Measurements from ENCODE around the gene CHD5. TPM values are rescaled to one million over a fixed set of nuclear protein-coding genes. Genes with fewer than 3 reads are reported as not detected.

The CHD5 gene
- polyA plus RNA-seq, 3 donors, result 0.07 TPM; not detected in 2

- no peak overlapping the region for H3K4me3 ChIP-seq (replicated peaks in 1 of 3; ENCODE audit: low read depth in 2 of 3, low read length in 3 of 3)
- Mint-ChIP-seq H3K27ac (no peak overlapping the region), H3K4me1 (peaks cover 24% of the 10 kb centered on the region), H3K4me3 (no peak overlapping the region), H3K9me3 (peaks cover 0 to 5% (median 0%) of the 10 kb centered on the region in 7 donors), H3K36me3 (no peaks in the 10 kb centered on the region), H3K27me3 (ENCODE audit: low read depth in 3 of 3) (peaks cover 4 to 14% (median 12%) of the 10 kb centered on the region in 3 donors)
- no peak for TF ChIP-seq CTCF (IDR thresholded peaks at IDR 0.05)
- intact Hi-C loops (cut with micrococcal nuclease), result loop anchor here in 1 of 2 donors (5.0 kb wide), 1 partner anchor 122 kb away; no protein-coding TSS in a partner anchor
- H3K4me1 ChIP-seq (ENCODE audit: control insufficient read depth in 1 of 2, insufficient read depth in 2 of 2, low read length in 2 of 2), result peaks cover 14 to 18% of the 10 kb centered on the region in 2 donors
- no peak overlapping the region for H2AFZ ChIP-seq (ENCODE audit: insufficient read depth, low read depth, low read length, poor library complexity, severe bottlenecking)
- no peaks in the 10 kb centered on the region for H4K20me1 ChIP-seq (ENCODE audit: insufficient read depth, low read length)
- H3K4me2 ChIP-seq (replicated peaks; ENCODE audit: extremely low read depth, low read length, poor library complexity, severe bottlenecking), result no peak overlapping the region
- H3K36me3 ChIP-seq (replicated peaks in 1 of 2; ENCODE audit: control insufficient read depth in 1 of 2, insufficient read depth in 2 of 2, low read length in 2 of 2), result no peaks in the 10 kb centered on the region
- DNase-seq, result no peak
- no peak overlapping the region for H3K27ac ChIP-seq (ENCODE audit: low read depth in 1 of 2, low read length in 2 of 2)
- H3K9ac ChIP-seq (ENCODE audit: insufficient read depth, low read length, poor library complexity, severe bottlenecking), result no peak overlapping the region
- WGBS (ENCODE audit: insufficient coverage), result 86% methylated on average over 14 of the region's 21 CpGs
- H3K27me3 ChIP-seq (ENCODE audit: control insufficient read depth in 2 of 2, insufficient read depth in 2 of 2, low read length in 2 of 2), result no peaks in the 10 kb centered on the region
- H3K9me3 ChIP-seq (replicated peaks in 1 of 2; ENCODE audit: control insufficient read depth in 1 of 2, insufficient read depth in 1 of 2, low read length in 2 of 2), result no peaks in the 10 kb centered on the region
- H3K79me2 ChIP-seq (ENCODE audit: insufficient read depth, low read length), result no peaks in the 10 kb centered on the region
Measured at GRCh38 chr1:6124746-6125365, 55.3 kb downstream of the CHD5 start.

- Mint-ChIP-seq H3K9me3 (peaks cover 0 to 5% (median 0%) of the 10 kb centered on the region in 7 donors), H3K4me1 (peaks cover 24% of the 10 kb centered on the region), H3K27ac (no peak overlapping the region), H3K36me3 (no peaks in the 10 kb centered on the region), H3K27me3 (ENCODE audit: low read depth in 3 of 3) (peaks cover 4 to 14% (median 12%) of the 10 kb centered on the region in 3 donors), H3K4me3 (no peak overlapping the region)
- Histone ChIP-seq H3K27me3 (ENCODE audit: control insufficient read depth in 2 of 2, insufficient read depth in 2 of 2, low read length in 2 of 2) (no peaks in the 10 kb centered on the region), H3K9me3 (replicated peaks in 1 of 2; ENCODE audit: control insufficient read depth in 1 of 2, insufficient read depth in 1 of 2, low read length in 2 of 2) (no peaks in the 10 kb centered on the region), H3K9ac (ENCODE audit: insufficient read depth, low read length, poor library complexity, severe bottlenecking) (no peak overlapping the region), H3K79me2 (ENCODE audit: insufficient read depth, low read length) (no peaks in the 10 kb centered on the region), H3K4me3 (replicated peaks in 1 of 3; ENCODE audit: low read depth in 2 of 3, low read length in 3 of 3) (no peak overlapping the region), H2AFZ (ENCODE audit: insufficient read depth, low read depth, low read length, poor library complexity, severe bottlenecking) (no peak overlapping the region), H3K36me3 (replicated peaks in 1 of 2; ENCODE audit: control insufficient read depth in 1 of 2, insufficient read depth in 2 of 2, low read length in 2 of 2) (no peaks in the 10 kb centered on the region), H3K4me2 (replicated peaks; ENCODE audit: extremely low read depth, low read length, poor library complexity, severe bottlenecking) (no peak overlapping the region), H3K4me1 (ENCODE audit: control insufficient read depth in 1 of 2, insufficient read depth in 2 of 2, low read length in 2 of 2) (peaks cover 14 to 18% of the 10 kb centered on the region in 2 donors), H3K27ac (ENCODE audit: low read depth in 1 of 2, low read length in 2 of 2) (no peak overlapping the region), H4K20me1 (ENCODE audit: insufficient read depth, low read length) (no peaks in the 10 kb centered on the region)
- no peak for DNase-seq
- no peak for TF ChIP-seq CTCF (IDR thresholded peaks at IDR 0.05)
- intact Hi-C loops (cut with micrococcal nuclease), result no loop called here
- WGBS (ENCODE audit: insufficient coverage), result 100% methylated on average over 3 of the region's 12 CpGs
Measured at GRCh38 chr1:6124341-6124740, 55.8 kb downstream of the CHD5 start.

All from CD14-positive monocyte (primary cell).